ENCODE measurements around the gene FOXD4L4. TPM values are rescaled to one million over a fixed set of nuclear protein-coding genes. Genes with fewer than 3 reads are reported as not detected.
"Not testable (repeated sequence)": the region's sequence is repeated elsewhere in the genome, so short reads cannot be mapped to it uniquely, and the experiment has no call there.

Gene FOXD4L4
- total RNA-seq = 1 to 10 TPM in 1 of 4 donors, under 1 TPM in 1, not detected in 2; 0.38 to 1.1 TPM

DNA sequence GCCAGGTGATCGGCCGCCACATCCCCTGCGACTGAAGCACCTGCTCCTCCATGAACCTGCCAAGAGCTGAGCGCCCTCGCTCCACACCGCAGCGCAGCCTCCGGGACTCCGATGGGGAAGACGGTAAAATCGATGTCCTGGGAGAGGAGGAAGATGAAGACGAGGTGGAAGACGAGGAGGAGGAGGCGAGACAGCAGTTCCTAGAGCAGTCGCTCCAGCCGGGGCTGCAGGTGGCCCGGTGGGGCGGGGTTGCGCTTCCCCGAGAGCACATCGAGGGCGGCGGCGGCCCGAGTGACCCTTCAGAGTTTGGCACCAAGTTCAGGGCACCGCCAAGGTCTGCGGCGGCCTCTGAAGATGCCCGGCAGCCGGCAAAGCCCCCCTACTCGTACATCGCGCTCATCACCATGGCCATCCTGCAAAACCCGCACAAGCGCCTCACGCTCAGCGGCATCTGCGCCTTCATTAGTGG, at the start of gene FOXD4L4:
FOXD4L4 (plus strand) TSS at position 51 of the 469 bp plus-strand sequence; CDS start at position 51, 0 bp downstream.
- intact Hi-C loops (cut with DNase I); H3K4me1 ChIP-seq; H3K36me3 ChIP-seq; H3K27ac ChIP-seq; H3K4me3 ChIP-seq; H3K9me3 ChIP-seq; DNase-seq: not testable (repeated sequence)
- peaks cover 0 to 13% (median 0%) of the 10 kb centered on the region in 4 donors for H3K27me3 ChIP-seq
- WGBS, 2 donors = 35 to 60% methylated on average over 1 to 15 of the region's 38 CpGs

DNA sequence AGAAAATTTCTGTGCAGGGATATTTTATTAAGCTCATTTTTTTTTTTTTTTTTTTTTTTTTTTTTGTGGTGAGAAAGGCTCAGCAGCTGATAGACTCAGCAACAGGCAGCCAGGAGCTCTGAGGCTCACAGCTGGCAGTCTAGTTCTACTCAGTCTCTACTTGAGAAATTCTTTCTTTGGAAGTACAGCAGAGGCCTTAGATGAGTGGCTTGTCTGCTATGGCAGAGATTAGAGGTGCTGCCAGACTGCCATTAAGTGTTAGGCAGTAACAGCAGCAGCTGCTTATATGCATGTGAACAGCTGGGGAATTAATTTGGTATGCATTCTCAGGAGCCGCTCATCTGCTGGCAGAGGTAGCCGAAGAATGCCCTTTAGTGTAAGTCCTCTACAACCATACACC, 33.4 kb upstream of the FOXD4L4 start:
- intact Hi-C loops (cut with DNase I); DNase-seq: not testable (repeated sequence)

DNA sequence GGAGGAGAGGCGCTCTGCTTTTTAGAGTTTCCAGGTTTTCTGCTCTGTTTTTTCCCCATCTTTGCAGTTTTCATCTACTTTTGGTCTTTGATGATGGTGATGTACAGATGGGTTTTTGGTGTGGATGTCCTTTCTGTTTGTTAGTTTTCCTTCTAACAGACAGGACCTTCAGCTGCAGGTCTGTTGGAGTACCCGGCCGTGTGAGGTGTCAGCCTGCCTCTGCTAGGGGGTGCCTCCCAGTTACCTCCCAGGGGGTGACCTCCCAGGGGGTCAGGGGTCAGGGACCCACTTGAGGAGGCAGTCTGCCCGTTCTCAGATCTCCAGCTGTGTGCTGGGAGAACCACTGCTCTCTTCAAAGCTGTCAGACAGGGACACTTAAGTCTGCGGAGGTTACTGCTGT, 22.5 kb upstream of the FOXD4L4 start:
- 100% methylated on average over 1 of the region's 5 CpGs; no CpG with 5 or more reads in 1 of the 2 donors for WGBS, 2 donors
- H3K4me3 ChIP-seq; intact Hi-C loops (cut with DNase I): not testable (repeated sequence)

More for the DNA sequence above, 33.4 kb upstream of the FOXD4L4 start:
- H3K36me3 ChIP-seq, H3K27ac ChIP-seq, H3K27me3 ChIP-seq, H3K4me1 ChIP-seq, H3K4me3 ChIP-seq, H3K9me3 ChIP-seq: not testable (repeated sequence)
- no CpG with 5 or more reads among the region's 2 CpGs for WGBS, 2 donors

DNA sequence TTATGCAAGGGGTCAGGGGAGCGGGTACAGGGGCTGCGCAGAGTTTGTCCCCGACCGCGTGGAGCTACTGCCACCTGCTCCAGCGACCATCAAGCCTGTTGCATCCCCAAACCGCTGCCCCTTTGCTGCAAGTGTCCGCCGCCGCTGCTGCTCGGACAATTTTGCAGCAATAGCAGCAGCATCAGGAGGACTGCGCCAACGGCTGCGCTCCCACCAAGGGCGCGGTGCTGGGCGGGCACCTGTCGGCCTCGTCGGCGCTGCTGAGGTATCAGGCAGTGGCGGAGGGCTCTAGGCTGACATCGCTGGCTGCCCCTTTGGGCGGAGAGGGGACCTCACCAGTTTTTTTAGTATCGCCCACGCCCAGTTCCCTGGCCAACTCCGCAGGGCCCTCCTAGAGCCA, 1.2 kb downstream of the FOXD4L4 start:
- H3K27ac ChIP-seq; H3K4me1 ChIP-seq; H3K4me3 ChIP-seq; H3K9me3 ChIP-seq; H3K36me3 ChIP-seq; intact Hi-C loops (cut with DNase I); DNase-seq: not testable (repeated sequence)
- peaks cover 0 to 13% (median 0%) of the 10 kb centered on the region in 4 donors for H3K27me3 ChIP-seq
- WGBS, 2 donors = no CpG with 5 or more reads among the region's 27 CpGs

More for the DNA sequence above, 22.5 kb upstream of the FOXD4L4 start:
- DNase-seq, H3K4me1 ChIP-seq, H3K27ac ChIP-seq, H3K36me3 ChIP-seq, H3K9me3 ChIP-seq, H3K27me3 ChIP-seq: not testable (repeated sequence)

Other genes starting within 250 kb of the FOXD4L4 start
- gene ZNG1E, start 61.2 kb upstream of the FOXD4L4 start, total RNA-seq = 10 to 100 TPM; 20.7 to 59.5 (median 46.8) TPM

All from esophagus squamous epithelium (tissue), 5 donors.